HepG2 (cell line): ENCODE results near the gene CYP11A1. TPM values are rescaled to one million over a fixed set of nuclear protein-coding genes. Genes with fewer than 3 reads are reported as not detected.

ENCODE experiments used
- ATAC-seq: fragments of 200-7000 bp; cut with Tn5 transposase; 3 replicates; pipeline ENCODE4 v1.9.1; 2020; ENCODE audit warnings: mild to moderate bottlenecking, moderate library complexity
- BruUV-seq: library from RNA; stranded (reverse); fragments of 400-500 nt; replicated peaks from 2 replicates; lab custom pipeline; 2021; lab: Mats Ljungman, UMichigan
- CTCF ChIA-PET: fragments of 300-600 bp; formaldehyde crosslinking; extraction: SDS; loops from one replicate; lab custom pipeline; 2021; ENCODE audit warnings: low total read pairs, inconsistent platforms, low intra/inter-chr PET ratio; lab: Yijun Ruan, JAX
- POLR2A ChIA-PET: fragments of 350-600 bp; sonication (Branson Sonifier 250); formaldehyde crosslinking; loops from one replicate; lab custom pipeline; 2020; ENCODE audit warnings: antibody characterized with exemption, inconsistent platforms; lab: Yijun Ruan, JAX
- DNase-seq: peaks from one replicate; pipeline ENCODE4 v3.0.0-alpha.2; 2015; ENCODE audit warnings: low spot score
- FAIRE-seq: peaks from 3 replicates; lab custom pipeline; 2011; peaks lifted over from hg19 to GRCh38; lab: Jason Lieb, UNC
- H2AFZ ChIP-seq: one replicate; pipeline ENCODE4 v1.6.1; 2011; ENCODE audit warnings: low read length, inconsistent platforms
- H3K27ac ChIP-seq: fragments of 300-600 bp; 3 replicates; pipeline ENCODE4 v1.8.0; 2011; ENCODE audit warnings: mixed run types, mild to moderate bottlenecking, mixed read lengths, low read length, inconsistent platforms; ENCODE audit not compliant: insufficient read depth; ENCODE audit errors: extremely low read length
- H3K27me3 ChIP-seq, 2 experiments: fragments of 200-600 bp in 1 of 2; 2 replicates in 1 of 2; 3 replicates in 1 of 2; pipeline versions ENCODE4 v1.6.0 to v1.8.0; 2011; ENCODE audit warnings: low read length in 2 of 2, mild to moderate bottlenecking in 2 of 2, moderate library complexity in 2 of 2, inconsistent platforms in 1 of 2; ENCODE audit not compliant: insufficient read depth in 2 of 2, control insufficient read depth in 1 of 2
- H3K36me3 ChIP-seq, 2 experiments: fragments of 200-600 bp in 1 of 2; replicated peaks in 1 of 2; 2 replicates in 1 of 2; 3 replicates in 1 of 2; pipeline versions ENCODE4 v1.5.1 to v1.8.0; 2011; ENCODE audit warnings: low read length in 2 of 2, inconsistent platforms in 1 of 2; ENCODE audit not compliant: insufficient read depth in 2 of 2, control insufficient read depth in 1 of 2
- H3K4me1 ChIP-seq: 2 replicates; pipeline ENCODE4 v1.5.1; 2012; ENCODE audit warnings: low read length, inconsistent platforms; ENCODE audit not compliant: insufficient read depth
- H3K4me2 ChIP-seq: 2 replicates; pipeline ENCODE4 v1.6.0; 2011; ENCODE audit warnings: low read depth, low read length, inconsistent platforms
- H3K4me3 ChIP-seq, 3 experiments: fragments of 200-600 bp in 1 of 3; sonication (generic), shearing (Covaris generic) in 1 of 3; replicated peaks in 1 of 3; 2 replicates each; pipeline ENCODE4 v1.5.1; 2011 to 2016; ENCODE audit warnings: low read length in 3 of 3, inconsistent platforms in 2 of 3, low read depth in 2 of 3, mild to moderate bottlenecking in 2 of 3, control low read depth in 1 of 3, mixed read lengths in 1 of 3; ENCODE audit not compliant: insufficient read depth in 1 of 3
- H3K79me2 ChIP-seq: one replicate; pipeline ENCODE4 v1.6.1; 2011; ENCODE audit warnings: low read length, inconsistent platforms; ENCODE audit not compliant: insufficient read depth
- H3K9ac ChIP-seq: 2 replicates; pipeline ENCODE4 v1.6.0; 2011; ENCODE audit warnings: mild to moderate bottlenecking, low read depth, low read length, inconsistent platforms; ENCODE audit not compliant: insufficient read depth
- H3K9me3 ChIP-seq: 2 replicates; pipeline ENCODE4 v1.5.1; 2012; ENCODE audit warnings: mild to moderate bottlenecking, low read length
- H4K20me1 ChIP-seq: 2 replicates; pipeline ENCODE4 v1.6.0; 2011; ENCODE audit warnings: inconsistent platforms, mild to moderate bottlenecking, low read length, moderate library complexity; ENCODE audit not compliant: insufficient read depth
- ZBTB20 ChIP-seq: sonication (generic); formaldehyde crosslinking; IDR thresholded peaks from 2 replicates; pipeline ENCODE4 v1.8.1; 2023; ENCODE audit warnings: missing genetic modification reagents, low read depth, mild to moderate bottlenecking, borderline replicate concordance
- ZFP1 ChIP-seq: IDR thresholded peaks from 2 replicates; pipeline ENCODE4 v1.6.1; 2016
- WGBS: methylation state at CpG from one replicate; pipeline ENCODE4 v1.1.6; 2017; ENCODE audit warnings: low lambda C conversion rate; 5-methylcytosine and 5-hydroxymethylcytosine counted together
- in situ Hi-C: cut with HindIII; loops from 2 replicates; pipeline ENCODE4 v1.10.0; 2017; ENCODE audit warnings: low pct_unique_long_range_greater_than_20kb; ENCODE audit not compliant: extremely low pct_ligation_motif_present
- intact Hi-C: fragments of 100-400 bp; cut with micrococcal nuclease; formaldehyde crosslinking; loops from one replicate; pipeline ENCODE4 v1.10.0; 2022; ENCODE audit not compliant: unreplicated experiment
- polyA plus RNA-seq, 8 experiments: library from polyadenylated mRNA; depleted of rRNA in 3 of 8; stranded (reverse) in 7 of 8; unstranded in 1 of 8; fragments of >200 nt; fragmentation: Illumina TruSeq in 4 of 8; extraction: Trizol in 4 of 8; gene quantifications; 2 replicates each; pipeline versions ENCODE4 v1.2.1 to v1.2.3, GENCODE V29; 2011 to 2016; ENCODE audit warnings: low read depth in 4 of 8, missing spikeins in 1 of 8, mixed read lengths in 1 of 8; ENCODE audit not compliant: insufficient read depth in 1 of 8
- total RNA-seq, 5 experiments: library from RNA; depleted of rRNA; stranded (reverse); fragments of >200 nt; fragmentation: Illumina TruSeq; extraction: Trizol; gene quantifications; 2 replicates each; pipeline ENCODE4 v1.2.3, GENCODE V29; 2016; ENCODE audit warnings: low read depth in 1 of 5
- TF ChIP-seq, protein P1 (sequence below): sonication (generic); formaldehyde crosslinking; IDR thresholded peaks from 2 replicates; pipeline ENCODE4 v1.4.0; 2020; ENCODE audit warnings: mild to moderate bottlenecking, missing genetic modification reagents
- TF ChIP-seq, protein P2 (sequence below): sonication (generic); formaldehyde crosslinking; IDR thresholded peaks from 2 replicates; pipeline ENCODE4 v1.5.0; 2020; ENCODE audit warnings: mild to moderate bottlenecking, missing genetic modification reagents, borderline replicate concordance

The CYP11A1 gene
- total and polyA plus RNA-seq, 2 of the 13 experiments (the other 11 are each of a cell fraction or from before 2014, with no cell fraction given) = 0.66 to 0.92 TPM

DNA sequence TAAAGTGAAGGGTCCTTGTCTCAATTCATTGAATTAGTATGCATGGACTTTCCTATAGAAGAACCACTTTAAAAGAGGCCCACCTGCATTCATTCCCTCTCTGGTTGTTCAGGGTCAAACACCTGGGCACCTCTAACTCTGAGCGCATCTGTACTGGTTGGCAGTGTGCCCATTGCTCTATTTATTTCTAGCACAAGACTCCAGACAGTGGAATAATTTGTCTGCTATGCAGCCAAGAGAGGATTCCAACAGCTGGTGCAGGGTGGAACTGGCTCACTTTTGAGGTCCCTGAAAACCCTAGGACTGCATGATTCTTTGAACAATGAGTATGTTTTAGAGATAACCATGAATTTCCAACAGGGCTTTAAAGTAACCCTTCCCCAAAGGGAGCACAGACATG is 73.4 kb downstream of the CYP11A1 start (continued):
- TF ChIP-seq, protein P1, sequence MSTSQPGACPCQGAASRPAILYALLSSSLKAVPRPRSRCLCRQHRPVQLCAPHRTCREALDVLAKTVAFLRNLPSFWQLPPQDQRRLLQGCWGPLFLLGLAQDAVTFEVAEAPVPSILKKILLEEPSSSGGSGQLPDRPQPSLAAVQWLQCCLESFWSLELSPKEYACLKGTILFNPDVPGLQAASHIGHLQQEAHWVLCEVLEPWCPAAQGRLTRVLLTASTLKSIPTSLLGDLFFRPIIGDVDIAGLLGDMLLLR = no peak

DNA sequence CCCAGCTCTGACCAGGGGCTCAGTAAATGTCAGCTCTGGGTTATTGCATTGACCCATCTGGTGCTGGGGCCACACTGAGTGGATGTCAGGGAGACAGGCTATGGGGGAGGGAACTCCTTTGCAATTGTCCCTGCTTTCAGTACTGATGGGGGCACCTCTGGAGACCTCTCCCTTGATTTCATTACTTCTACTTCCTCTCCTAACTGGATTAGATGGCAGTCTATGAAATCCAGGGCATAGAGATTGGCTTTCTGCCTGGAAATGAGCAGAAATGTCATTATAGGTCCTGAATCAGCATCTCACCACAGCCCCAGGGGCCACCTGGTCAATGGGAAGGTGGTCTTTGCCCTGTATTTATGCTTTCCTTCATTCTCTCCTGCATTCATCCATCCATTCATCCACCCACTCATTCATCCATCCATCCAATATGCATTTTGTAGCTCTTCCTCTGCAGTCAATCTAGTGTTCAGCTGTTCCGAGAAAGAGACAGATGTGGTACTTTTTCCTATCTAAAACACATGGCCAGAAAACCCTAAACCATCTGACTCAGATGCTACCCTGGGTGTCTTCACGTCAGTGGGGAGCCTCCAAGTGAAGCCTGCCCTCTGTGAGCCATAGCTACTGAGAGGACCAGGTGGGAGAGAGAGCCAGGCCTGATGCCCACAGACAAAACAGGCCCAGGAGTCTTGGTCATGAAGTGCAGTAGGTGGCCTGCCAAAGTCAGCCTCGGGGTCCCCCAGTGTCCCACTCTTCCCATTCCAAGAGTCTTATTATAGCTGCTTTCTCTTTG is 74.2 kb downstream of the CYP11A1 start:
- no peaks in the 10 kb centered on the region for H3K27me3 ChIP-seq
- peaks cover 3% of the 10 kb centered on the region; the same call in 1 of the 2 replicates for H4K20me1 ChIP-seq
- CTCF ChIA-PET = no interaction called here
- H3K27ac ChIP-seq = no peak overlapping the region
- POLR2A ChIA-PET = no interaction called here
- in situ Hi-C loops (no loop called here), intact Hi-C loops (no loop called here)
- 3% methylated on average over 3 of the region's 3 CpGs for WGBS
- FAIRE-seq = no peak
- no peaks in the 10 kb centered on the region for H3K9me3 ChIP-seq
- no peak overlapping the region for H3K4me2 ChIP-seq
- no peak overlapping the region for H3K9ac ChIP-seq
- H3K4me3 ChIP-seq = no peak overlapping the region
- TF ChIP-seq ZFP1 (CRISPR knock-in tag) (no peak), ZBTB20 (CRISPR knock-in tag) (no peak)
- TF ChIP-seq, protein P2, sequence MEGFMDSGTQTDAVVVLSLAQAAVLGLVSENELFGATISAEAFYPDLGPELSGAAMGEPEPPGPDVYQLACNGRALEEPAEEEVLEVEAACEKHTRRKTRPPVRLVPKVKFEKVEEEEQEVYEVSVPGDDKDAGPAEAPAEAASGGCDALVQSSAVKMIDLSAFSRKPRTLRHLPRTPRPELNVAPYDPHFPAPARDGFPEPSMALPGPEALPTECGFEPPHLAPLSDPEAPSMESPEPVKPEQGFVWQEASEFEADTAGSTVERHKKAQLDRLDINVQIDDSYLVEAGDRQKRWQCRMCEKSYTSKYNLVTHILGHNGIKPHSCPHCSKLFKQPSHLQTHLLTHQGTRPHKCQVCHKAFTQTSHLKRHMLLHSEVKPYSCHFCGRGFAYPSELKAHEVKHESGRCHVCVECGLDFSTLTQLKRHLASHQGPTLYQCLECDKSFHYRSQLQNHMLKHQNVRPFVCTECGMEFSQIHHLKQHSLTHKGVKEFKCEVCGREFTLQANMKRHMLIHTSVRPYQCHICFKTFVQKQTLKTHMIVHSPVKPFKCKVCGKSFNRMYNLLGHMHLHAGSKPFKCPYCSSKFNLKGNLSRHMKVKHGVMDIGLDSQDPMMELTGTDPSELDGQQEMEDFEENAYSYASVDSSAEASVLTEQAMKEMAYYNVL (CRISPR knock-in tag) = no peak
- no peaks in the 10 kb centered on the region for H3K36me3 ChIP-seq
- no peak for ATAC-seq
- no peak overlapping the region for H2AFZ ChIP-seq
- H3K79me2 ChIP-seq = no peaks in the 10 kb centered on the region
- H3K4me1 ChIP-seq = no peaks in the 10 kb centered on the region
- BruUV-seq = no TSS peak
- DNase-seq = no peak
